B cell (primary cell): Measurements from ENCODE around the gene ANKLE2.

Source experiments
- CTCF ChIP-seq: fragments of 200-600 bp; IDR thresholded peaks from one replicate; pipeline ENCODE4 v1.8.0; 2022; ENCODE audit warnings: antibody characterized with exemption, mild to moderate bottlenecking
- EZH2 ChIP-seq: IDR thresholded peaks from 2 replicates; pipeline ENCODE4 v1.6.1; 2012; ENCODE audit warnings: borderline replicate concordance, low read depth, mild to moderate bottlenecking, moderate library complexity, low read length; ENCODE audit not compliant: insufficient read depth, poor library complexity, severe bottlenecking

DNA sequence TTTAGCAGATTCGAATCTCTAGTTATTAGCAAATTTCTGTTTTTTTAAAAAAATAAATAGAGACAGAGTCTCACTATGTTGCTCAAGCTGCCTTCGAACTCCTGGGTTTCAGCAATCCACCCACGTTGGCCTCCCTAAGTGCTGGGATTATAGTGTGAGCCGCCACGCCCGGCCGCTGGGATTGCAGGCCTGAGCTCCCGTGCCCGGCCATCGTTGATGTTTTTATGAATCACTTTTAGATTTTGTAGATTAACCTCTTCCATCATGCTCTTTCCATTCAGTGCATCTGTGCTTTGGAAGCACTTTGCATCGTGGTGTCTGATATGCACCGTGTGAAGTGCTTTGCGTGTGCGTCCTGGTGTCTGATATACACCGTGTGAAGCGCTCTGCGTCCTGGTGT, 30.1 kb downstream of the ANKLE2 start:
- TF ChIP-seq CTCF, result no peak
- TF ChIP-seq EZH2, result no peak
